HTR-8/SVneo (cell line): Measurements from ENCODE around the gene EDN1.

ENCODE experiments used
- DNase-seq: peaks from one replicate; pipeline ENCODE4 v3.0.0; 2011; ENCODE audit warnings: low spot score, mixed read lengths; ENCODE audit not compliant: insufficient read length
- FAIRE-seq: peaks from 2 replicates; lab custom pipeline; 2011; peaks lifted over from hg19 to GRCh38; lab: Jason Lieb, UNC

Gene EDN1

GRCh38 chr6:12289933-12290820 lies at the start of gene EDN1:
EDN1 (plus strand) TSS chr6:12290361; CDS start chr6:12290630, 269 bp downstream.
- DNase-seq (peak; percentile 58), FAIRE-seq (no peak)

DNA sequence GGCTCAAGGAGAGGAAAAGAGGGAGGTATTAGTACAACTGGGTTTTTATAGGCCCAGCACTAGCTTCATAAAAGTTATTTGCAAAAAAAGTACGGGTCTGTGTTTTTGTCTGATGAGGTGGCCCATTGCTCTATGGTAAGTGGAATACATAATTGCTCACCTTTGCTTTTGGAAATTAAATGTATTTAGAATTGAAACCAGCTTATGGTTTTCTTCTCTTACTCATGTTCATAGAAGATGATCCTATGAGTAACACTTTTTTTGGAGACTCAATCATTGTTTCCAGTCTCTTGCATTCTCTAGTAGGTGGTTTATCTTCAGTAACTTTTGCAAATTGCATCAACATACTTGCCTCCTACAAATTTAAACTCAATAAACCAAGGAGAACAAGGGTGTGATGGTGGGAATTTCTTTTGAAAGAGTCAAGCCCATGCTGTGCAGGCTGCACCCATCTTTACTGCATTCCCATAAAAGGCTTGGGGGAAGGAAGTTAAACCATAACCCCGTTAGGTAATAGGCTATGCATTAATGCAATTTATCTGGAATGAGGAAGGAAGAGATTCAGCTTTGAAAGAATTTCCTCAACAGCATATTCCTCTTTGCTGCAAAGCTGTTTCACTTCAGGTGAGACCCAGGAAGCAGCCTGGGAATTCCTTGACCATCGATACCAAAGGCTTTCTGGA lies 48.5 kb upstream of the EDN1 start:
- DNase-seq (no peak), FAIRE-seq (no peak)

DNA sequence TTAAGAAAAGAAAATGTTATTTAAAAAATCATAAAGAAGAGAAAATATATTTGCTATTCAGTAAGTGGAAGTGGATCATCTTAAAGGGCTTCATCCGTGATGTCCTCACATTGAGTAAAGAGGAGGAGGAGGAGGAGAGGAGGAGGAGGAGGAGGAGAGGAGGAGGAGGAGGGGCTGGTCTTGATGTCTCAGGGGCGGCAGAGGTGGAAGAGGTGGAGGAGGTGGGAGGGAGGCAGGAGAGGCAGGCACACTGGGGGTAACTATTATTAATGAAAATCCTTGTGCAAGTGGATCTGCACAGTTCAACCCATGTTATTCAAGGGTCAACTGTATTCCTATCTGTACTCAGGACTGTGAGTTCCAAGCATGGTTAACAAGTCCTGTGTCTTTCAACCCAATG lies 47.0 kb upstream of the EDN1 start:
- FAIRE-seq (no peak), DNase-seq (no peak)

DNA sequence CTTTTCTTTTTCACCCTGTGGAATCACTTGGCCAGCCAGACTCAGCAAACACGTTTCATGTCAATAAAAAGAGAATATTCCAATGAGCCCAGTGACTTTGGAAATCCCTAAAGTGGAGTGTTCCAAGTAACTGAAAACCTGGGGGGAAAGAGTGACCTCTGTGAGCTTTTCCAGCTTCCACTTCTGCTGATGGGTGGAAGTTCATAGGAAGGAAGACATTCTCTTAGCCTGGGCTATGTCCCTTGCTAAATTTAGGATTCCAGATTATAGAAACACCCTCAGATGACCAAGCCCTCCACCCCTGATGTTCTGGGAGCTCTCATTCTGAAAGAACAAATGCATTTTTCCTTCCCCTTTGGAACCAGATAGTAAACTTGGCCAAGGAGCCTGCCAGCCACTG lies 44.8 kb upstream of the EDN1 start:
- FAIRE-seq: no peak

DNA sequence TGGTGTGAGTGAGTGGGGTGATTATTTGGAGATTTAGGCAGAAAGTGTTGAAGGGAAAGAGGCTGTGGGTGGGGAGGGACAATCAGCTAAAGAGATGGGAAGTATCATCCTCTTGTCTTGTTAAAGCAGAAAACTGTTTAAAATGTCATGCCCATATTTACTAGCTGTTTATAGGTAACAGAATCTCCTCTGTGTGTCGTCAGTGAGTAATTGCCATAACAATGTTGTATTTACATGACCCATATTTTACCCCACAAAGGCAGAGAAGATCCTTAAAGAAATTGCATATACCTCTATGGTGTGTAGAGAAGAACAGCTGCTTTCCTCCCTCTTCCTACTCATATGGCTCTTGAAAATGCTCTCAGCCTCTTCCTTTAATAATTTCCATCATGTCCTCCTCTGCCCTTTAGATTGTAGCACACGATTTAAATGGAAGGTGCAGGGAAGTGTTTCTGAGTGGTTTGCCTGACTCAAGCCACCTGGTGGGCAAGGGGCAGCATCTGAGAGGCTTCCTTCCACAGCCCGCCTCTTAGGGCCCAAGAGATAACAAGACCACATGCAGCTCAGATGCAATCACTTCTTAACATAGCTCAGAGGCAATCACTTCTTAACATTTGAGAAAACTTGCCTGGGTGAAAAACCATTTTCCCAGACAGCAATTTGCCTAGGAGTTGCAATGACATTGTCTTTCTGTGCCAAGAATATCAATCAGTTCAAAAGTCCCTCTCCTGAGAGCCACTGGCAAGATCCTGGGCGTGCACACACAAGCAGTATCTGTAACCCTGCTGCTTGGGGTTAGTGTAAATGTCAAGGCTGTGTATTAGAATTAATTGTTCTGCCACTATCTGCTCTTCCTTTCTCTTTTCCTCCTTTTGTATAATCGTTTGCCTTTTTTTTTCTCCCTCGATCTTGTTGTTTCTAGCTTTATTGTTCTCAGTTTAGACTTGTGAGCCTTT lies 44.1 kb upstream of the EDN1 start:
- FAIRE-seq: no peak

More for the DNA sequence above, 44.8 kb upstream of the EDN1 start:
- no peak for DNase-seq

GRCh38 chr6:12246900-12247299 lies 43.3 kb upstream of the EDN1 start:
- DNase-seq (no peak), FAIRE-seq (no peak)

More for the DNA sequence above, 44.1 kb upstream of the EDN1 start:
- no peak for DNase-seq

- DNase-seq (no peak), FAIRE-seq (peak; percentile 42)
These were observed 40.4 kb upstream of the EDN1 start for GRCh38 chr6:12249541-12250382.

- DNase-seq (no peak), FAIRE-seq (no peak)
These were observed 39.8 kb upstream of the EDN1 start for GRCh38 chr6:12250383-12250770.

- DNase-seq: no peak
- FAIRE-seq: no peak
These were observed 36.0 kb upstream of the EDN1 start for GRCh38 chr6:12254210-12254609.

DNA sequence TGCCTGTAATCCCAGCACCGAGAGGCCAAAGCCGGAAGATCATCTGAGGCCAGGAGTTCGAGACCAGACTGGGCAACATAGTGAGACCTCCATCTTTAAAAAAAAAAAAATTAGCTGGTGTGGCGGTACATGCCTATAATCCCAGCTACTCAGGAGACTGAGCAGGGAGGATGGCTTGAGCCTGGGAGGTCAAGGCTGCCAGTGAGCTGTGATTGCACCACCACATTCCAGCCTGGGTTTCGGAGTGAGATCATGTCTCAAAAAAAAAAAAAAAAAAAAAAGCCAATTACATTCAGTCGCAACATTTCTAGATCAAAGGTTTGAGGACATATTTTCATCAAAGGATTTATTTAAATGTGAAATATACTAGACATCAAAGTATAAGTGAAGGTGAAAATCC lies 32.0 kb upstream of the EDN1 start:
- FAIRE-seq (no peak), DNase-seq (no peak)

DNA sequence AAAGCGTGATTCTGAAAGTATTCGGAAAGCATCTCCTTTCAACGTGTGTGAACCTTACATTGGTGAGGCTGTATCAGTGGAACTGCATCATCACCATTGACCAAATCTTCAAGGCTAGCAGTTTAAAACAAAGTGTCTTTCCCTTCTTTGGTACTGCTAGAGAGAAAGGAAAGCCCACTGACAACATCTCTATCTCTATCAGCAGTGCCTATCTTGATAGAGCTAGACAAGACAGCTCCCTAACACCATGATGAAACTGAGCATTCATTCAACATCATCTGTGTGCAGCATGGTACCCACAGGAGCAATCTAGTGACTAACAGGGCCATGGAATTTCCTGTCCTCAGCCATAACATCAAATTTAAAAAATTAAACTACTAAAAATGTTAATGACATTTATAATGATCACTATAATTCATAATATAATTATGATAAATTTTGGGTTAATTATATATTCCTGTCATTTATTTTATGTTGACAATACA lies 31.5 kb upstream of the EDN1 start:
- DNase-seq: no peak
- no peak for FAIRE-seq

DNA sequence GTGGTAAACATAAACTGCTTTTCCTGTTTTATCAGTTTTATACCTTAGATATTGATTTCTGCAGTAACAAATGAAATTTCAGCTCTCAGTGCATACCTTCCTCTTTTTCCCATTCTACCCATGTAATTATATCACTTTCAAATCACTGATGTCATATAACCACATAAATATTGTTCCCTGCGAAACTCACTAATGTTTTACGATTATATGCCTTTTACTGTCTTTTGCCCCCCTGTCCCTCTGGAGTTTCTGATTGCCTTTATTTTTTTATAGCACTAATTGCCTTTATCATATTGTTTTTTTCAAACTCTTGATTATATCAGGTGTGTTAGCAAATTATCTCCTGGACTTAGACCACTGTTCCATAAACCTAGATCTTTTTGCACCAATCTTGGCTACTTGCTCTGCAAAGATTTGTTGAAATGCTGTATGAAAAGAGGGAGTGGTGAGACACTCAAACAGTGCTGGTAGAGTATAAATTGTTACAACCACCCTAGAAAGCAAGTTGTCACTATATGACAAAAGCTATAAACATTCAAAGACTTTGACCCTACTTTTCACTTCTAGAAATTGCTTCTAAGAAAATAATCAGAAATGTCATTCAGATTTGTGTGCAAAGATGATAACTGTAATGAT lies 29.6 kb upstream of the EDN1 start:
- DNase-seq: no peak
- no peak for FAIRE-seq

DNA sequence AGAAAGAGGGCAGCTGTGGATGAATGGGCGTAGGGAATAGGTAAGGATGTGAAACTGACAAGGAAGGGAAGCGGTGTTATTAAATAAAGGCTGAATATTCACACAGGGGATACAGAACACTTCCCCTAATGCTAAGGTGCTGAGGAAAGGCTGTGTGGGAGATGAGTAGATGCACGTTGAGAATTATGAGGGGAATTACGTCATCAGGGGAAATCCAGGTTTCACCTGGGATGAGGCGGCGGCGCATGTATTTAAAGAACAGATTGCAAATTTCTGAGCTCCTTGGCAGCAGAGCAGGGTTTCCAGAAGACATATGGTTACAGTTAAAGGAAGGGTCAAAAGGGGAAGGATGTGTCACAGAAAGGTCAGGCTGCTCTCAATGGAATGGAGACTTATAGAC lies 28.7 kb upstream of the EDN1 start:
- FAIRE-seq (no peak), DNase-seq (no peak)

- DNase-seq: no peak
- no peak for FAIRE-seq
These were observed 27.7 kb upstream of the EDN1 start for GRCh38 chr6:12262236-12263061.

GRCh38 chr6:12263403-12263802 lies 26.8 kb upstream of the EDN1 start:
- FAIRE-seq: no peak

GRCh38 chr6:12264671-12265070 lies 25.5 kb upstream of the EDN1 start:
- DNase-seq (no peak), FAIRE-seq (no peak)

More at GRCh38 chr6:12263403-12263802, 26.8 kb upstream of the EDN1 start:
- DNase-seq: no peak

DNA sequence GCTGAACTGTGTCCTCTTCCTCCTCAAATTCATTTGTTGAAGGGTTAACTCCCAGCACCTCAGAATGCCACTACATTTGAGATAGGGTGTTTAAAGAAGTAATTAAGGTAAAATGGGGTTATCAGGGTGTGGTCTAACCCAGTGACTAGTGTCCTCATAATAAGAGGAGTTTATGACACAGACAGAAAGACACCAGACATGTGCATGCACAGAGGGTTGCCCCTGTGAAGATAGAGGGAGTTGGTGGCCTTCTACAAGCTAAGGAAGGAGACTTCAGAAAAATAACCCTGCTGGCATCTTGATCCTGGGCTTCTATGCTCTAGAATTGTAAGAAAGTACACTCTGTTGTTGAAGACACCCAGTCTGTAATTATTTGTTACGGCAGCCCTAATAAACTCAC lies 24.9 kb upstream of the EDN1 start:
- FAIRE-seq (no peak), DNase-seq (no peak)

DNA sequence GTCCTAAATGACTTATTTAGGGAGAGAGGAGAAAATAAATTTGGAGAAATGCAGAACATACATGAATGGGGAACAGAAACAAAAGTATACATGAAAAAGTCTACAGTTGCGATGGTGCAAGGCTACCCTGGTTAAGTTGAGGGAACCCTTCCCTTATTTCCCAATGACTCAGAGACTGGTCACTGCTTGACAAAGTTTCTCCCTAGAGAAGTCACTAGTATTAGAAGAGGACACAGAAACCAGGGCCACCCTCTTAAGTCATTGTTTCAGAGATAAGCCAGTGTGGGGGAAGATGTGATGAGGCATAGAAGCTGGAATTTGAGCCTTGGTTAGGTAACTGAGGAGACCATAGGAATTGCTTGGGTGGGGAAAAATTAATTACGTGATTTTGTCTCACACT lies 24.4 kb upstream of the EDN1 start:
- FAIRE-seq (no peak), DNase-seq (no peak)
